T-helper 2 cell treated with Interferon-gamma antibody and Interleukin-4, amounts not matched to agents 5 μg/mL and 100 μg/mL, for 36 hours (primary cell): ENCODE measurements around the gene RMDN2.
"Not testable (repeated sequence)": the region's sequence is repeated elsewhere in the genome, so short reads cannot be mapped to it uniquely, and the experiment has no call there.

Experiments used
- DNase-seq: peaks from one replicate; pipeline ENCODE4 v3.0.0; 2021; ENCODE audit warnings: low spot score
- H3K27ac Mint-ChIP-seq: one replicate; pipeline ENCODE4 v1.8.0; 2021; ENCODE audit warnings: mild to moderate bottlenecking, mixed read lengths
- H3K27me3 Mint-ChIP-seq: one replicate; pipeline ENCODE4 v1.8.0; 2021; ENCODE audit warnings: low read depth, mixed read lengths
- H3K36me3 Mint-ChIP-seq: one replicate; pipeline ENCODE4 v1.8.0; 2021; ENCODE audit warnings: low read depth, mixed read lengths
- H3K4me1 Mint-ChIP-seq: one replicate; pipeline ENCODE4 v1.8.0; 2021; ENCODE audit warnings: low read depth, mixed read lengths
- H3K4me3 Mint-ChIP-seq: one replicate; pipeline ENCODE4 v1.8.0; 2022; ENCODE audit warnings: mild to moderate bottlenecking, moderate library complexity, mixed read lengths
- H3K9me3 Mint-ChIP-seq: one replicate; pipeline ENCODE4 v1.8.0; 2021; ENCODE audit warnings: mixed read lengths

Gene RMDN2

DNA sequence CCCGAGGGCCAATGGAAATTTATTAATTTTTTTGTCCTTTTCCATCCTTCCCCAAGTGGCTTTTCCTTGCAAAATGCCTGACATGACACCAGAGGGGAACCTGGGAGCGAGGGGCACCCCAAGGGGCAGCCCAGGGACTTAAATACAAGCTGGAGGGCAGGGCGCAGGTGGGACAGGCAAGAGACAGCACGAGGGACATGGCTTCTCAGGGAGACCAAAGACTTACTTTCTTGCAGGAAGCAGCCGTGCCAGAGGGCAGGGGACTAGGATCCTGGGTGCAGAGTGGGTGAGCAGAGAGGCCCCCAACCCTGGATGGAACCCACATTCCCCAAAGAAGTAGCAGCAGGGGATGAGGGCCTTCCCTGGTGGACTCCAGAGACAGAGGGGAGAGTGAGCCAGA is 5.3 kb downstream of the RMDN2 start:
- DNase-seq, H3K4me3 Mint-ChIP-seq, H3K9me3 Mint-ChIP-seq, H3K27ac Mint-ChIP-seq, H3K4me1 Mint-ChIP-seq, H3K36me3 Mint-ChIP-seq: not testable (repeated sequence)
- H3K27me3 Mint-ChIP-seq = peaks cover 25% of the 10 kb centered on the region

DNA sequence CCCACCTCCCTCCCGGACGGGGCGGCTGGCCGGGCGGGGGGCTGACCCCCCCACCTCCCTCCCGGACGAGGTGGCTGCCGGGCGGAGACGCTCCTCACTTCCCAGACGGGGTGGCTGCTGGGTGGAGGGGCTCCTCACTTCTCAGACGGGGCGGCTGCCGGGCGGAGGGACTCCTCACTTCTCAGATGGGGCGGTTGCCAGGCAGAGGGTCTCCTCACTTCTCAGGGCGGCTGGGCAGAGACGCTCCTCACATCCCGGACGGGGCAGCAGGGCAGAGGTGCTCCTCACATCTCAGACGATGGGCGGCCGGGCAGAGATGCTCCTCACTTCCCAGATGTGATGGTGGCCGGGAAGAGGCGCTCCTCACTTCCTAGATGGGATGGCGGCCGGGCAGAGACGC is 7.8 kb downstream of the RMDN2 start:
- H3K36me3 Mint-ChIP-seq, H3K4me1 Mint-ChIP-seq, DNase-seq, H3K9me3 Mint-ChIP-seq, H3K27ac Mint-ChIP-seq, H3K4me3 Mint-ChIP-seq: not testable (repeated sequence)
- peaks cover 37% of the 10 kb centered on the region for H3K27me3 Mint-ChIP-seq

DNA sequence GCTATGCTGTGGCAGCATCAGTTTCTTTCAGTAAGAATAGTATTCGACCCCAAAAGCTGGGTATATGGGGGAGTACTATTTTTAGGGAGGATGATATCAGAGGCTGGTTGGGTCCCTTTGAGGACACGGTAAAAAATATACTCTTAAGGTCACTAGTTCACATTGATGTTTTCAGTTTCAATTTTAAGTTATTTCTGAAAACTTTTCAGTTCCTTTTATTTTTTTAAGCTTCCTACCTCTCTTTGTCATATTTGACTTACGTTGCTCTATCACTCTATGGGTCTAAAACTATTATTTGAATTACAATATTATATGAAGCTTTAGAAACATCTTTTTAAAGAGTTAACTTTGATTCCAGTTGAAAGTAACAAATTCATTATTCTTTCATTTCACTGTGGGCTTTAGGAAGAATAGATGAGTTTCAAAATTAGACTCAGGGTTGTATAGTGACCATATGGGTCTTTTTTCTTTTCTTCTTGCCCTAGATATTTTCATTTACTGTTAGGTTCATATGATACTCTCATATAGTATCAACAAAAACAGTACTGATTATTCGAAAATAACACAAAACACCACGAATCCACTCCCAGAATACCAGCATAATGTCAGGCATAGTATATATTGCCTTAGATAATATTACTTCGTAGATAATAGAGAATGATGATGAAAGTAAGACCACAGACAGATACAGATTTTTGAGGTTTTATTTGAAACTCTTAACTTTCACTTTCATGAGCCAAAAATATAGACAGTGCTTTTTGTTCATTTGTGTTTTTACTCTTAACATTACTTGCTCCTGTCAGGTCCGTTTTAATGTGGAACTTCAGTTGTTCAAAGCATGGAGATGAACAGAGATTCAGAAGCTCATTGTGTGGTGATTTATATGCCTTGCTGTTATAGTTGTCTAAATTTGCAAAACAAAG is 9.8 kb downstream of the RMDN2 start:
- no peak for DNase-seq
- Mint-ChIP-seq H3K4me1 (peaks cover 9% of the 10 kb centered on the region), H3K36me3 (peaks cover 2% of the 10 kb centered on the region), H3K27me3 (peaks cover 43% of the 10 kb centered on the region), H3K4me3 (peak overlapping the region; percentile 53), H3K27ac (no peak overlapping the region), H3K9me3 (peaks cover 13% of the 10 kb centered on the region)

DNA sequence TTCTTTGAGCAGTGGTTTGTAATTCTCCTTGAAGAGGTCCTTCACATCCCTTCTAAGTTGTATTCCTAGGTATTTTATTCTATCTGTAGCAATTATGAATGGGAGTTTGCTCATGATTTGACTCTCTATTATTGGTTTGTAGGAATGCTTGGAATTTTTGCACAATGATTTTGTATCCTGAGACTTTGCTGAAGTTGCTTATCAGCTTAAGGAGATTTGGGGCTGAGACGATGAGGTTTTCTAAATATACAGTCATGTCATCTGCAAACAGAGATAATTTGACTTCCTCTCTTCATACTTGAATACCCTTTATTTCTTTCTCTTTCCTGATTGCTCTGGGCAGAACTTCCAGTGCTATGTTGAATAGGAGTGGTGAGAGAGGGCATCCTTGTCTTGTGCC is 12.5 kb downstream of the RMDN2 start:
- DNase-seq, H3K36me3 Mint-ChIP-seq, H3K27ac Mint-ChIP-seq, H3K4me1 Mint-ChIP-seq, H3K4me3 Mint-ChIP-seq: not testable (repeated sequence)
- H3K27me3 Mint-ChIP-seq = peaks cover 49% of the 10 kb centered on the region
- H3K9me3 Mint-ChIP-seq = peaks cover 19% of the 10 kb centered on the region

DNA sequence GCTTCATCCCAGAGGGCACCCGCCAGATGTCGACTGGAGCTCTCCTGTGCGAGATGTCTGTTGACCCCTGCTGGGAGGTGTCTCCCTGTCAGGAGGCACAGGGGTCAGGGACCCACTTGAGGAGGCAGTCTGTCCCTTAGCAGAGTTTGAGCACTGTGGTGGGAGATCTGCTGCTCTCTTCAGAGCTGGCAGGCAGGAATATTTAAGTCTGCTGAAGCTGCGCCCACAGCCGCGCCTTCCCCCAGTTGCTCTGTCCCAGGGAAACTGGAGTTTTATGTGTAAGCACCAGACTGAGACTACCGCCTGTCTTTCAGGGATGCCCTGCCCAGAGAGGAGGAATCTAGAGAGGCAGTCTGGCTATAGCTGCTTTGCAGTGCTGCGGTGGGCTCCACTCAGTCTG is 16.2 kb downstream of the RMDN2 start:
- not testable (repeated sequence) for DNase-seq, H3K36me3 Mint-ChIP-seq, H3K27ac Mint-ChIP-seq, H3K4me3 Mint-ChIP-seq, H3K4me1 Mint-ChIP-seq
- peaks cover 19% of the 10 kb centered on the region for H3K9me3 Mint-ChIP-seq
- H3K27me3 Mint-ChIP-seq = peaks cover 40% of the 10 kb centered on the region

DNA sequence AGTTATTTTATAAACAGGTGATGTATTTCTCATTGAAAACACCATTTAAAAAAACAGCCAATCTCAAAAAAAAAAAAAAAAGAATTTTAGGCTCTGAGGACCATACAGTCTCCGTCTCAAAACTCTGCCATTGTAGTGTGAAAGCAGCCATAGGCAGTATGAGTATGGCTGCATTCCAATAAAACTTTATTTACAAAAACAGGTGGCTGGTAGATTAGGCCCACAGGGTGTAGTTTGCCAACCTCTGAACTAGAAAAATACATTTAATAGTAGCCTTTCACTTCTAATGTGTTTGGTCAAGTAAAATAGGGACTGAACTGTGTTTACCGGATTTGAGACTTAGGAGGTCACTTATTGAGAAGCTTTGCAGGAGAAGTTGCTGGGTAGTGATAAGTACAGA is 19.2 kb downstream of the RMDN2 start:
- DNase-seq = no peak
- Mint-ChIP-seq H3K36me3 (peaks cover 2% of the 10 kb centered on the region), H3K27me3 (peaks cover 12% of the 10 kb centered on the region), H3K4me1 (no peaks in the 10 kb centered on the region), H3K9me3 (peaks cover 11% of the 10 kb centered on the region), H3K27ac (no peak overlapping the region), H3K4me3 (no peak overlapping the region)

DNA sequence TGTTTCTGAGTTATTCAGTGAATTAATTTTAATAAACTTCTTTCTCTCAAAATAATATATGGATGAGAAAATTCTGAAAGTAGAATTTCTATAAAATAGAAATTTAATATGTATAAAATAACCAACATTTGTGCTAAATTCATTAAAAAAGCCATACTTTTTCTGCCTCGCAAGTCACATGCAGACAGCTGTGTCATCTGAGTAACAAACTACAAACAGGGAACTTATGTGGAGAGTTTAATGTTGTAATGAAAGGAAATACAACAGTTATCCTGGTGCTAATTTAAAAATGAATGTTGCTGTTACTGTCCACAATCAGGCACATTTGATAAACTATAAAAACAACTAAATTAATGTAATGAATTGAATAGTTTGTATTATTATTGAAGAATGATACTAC is 22.2 kb downstream of the RMDN2 start:
- Mint-ChIP-seq H3K36me3 (no peaks in the 10 kb centered on the region), H3K4me1 (no peaks in the 10 kb centered on the region), H3K27ac (no peak overlapping the region), H3K27me3 (peaks cover 2% of the 10 kb centered on the region), H3K9me3 (no peaks in the 10 kb centered on the region), H3K4me3 (no peak overlapping the region)
- DNase-seq = no peak

DNA sequence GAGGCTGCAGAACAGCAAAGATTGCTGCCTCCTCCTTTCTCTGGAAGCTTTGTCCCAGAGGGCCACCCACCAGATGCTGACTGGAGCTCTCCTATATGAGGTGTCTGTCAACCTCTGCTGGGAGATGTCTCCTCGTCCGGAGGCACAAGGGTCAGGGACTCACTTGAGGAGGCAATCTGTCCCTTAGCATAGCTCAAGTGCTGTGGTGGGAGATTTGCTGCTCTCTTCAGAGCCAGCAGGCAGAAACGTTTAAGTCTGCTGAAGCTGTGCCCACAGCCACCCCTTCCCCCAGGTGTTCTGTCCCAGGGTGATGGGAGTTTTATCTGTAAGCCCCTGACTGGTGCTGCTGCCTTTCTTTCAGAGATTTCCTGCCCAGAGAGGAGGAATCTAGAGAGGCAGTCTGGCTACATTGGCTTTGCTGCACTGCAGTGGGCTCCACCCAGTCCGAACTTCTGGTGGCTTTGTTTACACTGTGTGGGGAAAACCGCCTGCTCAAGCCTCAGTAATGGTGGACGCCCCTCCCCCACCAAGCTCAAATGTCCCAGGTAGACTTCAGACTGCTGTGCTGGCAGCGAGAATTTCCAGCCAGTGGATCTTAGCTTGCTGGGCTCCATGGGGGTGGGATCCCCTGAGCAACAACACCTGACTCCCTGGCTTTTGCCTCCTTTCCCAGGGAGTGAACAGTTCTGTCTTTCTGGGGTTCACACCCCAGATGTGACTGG is 37.1 kb downstream of the RMDN2 start:
- not testable (repeated sequence) for H3K4me1 Mint-ChIP-seq, H3K4me3 Mint-ChIP-seq, H3K27ac Mint-ChIP-seq, DNase-seq, H3K36me3 Mint-ChIP-seq
- Mint-ChIP-seq H3K9me3 (peaks cover 18% of the 10 kb centered on the region), H3K27me3 (peaks cover 21% of the 10 kb centered on the region)

DNA sequence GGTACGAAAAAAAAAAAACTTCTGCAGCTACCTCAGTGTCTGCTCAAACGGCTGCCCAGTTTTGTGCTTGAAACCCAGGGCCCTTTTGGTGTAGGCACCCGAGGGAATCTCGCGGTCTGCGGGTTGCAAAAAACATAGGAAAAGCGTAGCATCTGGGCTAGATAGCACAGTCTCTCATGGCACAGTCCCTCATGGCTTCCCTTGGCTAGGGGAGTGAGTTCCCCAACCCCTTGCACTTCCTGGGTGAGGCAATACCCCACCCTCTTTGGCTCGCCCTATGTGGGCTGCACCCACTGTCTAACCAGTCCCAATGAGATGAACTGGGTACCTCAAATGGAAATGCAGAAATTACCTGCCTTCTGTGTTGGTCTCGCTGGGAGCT is 37.6 kb downstream of the RMDN2 start:
- H3K36me3 Mint-ChIP-seq, DNase-seq, H3K27ac Mint-ChIP-seq, H3K4me1 Mint-ChIP-seq, H3K4me3 Mint-ChIP-seq: not testable (repeated sequence)
- Mint-ChIP-seq H3K9me3 (peaks cover 19% of the 10 kb centered on the region), H3K27me3 (peaks cover 21% of the 10 kb centered on the region)

DNA sequence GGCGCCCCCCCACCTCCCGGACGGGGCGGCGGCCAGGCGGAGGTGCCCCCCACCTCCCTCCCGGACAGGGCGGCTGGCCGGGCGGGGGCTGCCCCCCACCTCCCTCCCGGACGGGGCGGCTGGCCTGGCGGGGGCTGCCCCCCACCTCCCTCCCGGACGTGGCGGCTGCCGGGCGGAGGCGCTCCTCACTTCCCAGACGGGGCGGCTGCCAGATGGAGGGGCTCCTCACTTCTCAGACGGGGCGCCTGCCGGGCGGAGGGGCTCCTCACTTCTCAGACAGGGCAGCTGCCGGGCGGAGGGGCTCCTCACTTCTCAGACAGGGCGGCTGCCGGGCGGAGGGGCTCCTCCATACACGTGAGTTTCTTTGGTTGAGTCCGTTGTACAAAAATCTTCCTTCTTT is 38.8 kb downstream of the RMDN2 start:
- H3K4me1 Mint-ChIP-seq, H3K4me3 Mint-ChIP-seq, DNase-seq, H3K27ac Mint-ChIP-seq, H3K36me3 Mint-ChIP-seq: not testable (repeated sequence)
- Mint-ChIP-seq H3K27me3 (peaks cover 19% of the 10 kb centered on the region), H3K9me3 (peaks cover 15% of the 10 kb centered on the region)

DNA sequence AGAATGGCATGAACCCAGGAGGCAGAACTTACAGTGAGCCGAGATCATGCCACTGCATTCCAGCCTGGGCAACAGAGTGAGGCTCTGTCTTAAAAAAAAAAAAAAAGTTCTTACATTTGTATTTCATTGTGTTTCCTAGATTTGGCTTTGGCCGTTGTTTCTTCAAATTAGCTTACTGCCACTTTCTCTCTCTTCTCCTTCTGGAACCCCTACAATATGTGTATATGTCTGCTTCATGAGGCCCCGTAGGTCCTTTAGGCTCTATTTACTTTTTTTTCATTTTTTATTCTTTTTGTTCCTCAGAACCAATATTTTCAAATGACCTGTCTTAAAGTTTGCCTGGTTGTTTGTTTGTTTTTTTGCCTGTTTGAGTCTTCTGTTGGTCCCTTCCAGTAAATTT is 41.2 kb downstream of the RMDN2 start:
- Mint-ChIP-seq H3K27me3 (peaks cover 18% of the 10 kb centered on the region), H3K9me3 (peaks cover 15% of the 10 kb centered on the region), H3K4me3 (no peak overlapping the region), H3K4me1 (no peaks in the 10 kb centered on the region), H3K36me3 (peaks cover 1% of the 10 kb centered on the region), H3K27ac (no peak overlapping the region)
- no peak for DNase-seq

DNA sequence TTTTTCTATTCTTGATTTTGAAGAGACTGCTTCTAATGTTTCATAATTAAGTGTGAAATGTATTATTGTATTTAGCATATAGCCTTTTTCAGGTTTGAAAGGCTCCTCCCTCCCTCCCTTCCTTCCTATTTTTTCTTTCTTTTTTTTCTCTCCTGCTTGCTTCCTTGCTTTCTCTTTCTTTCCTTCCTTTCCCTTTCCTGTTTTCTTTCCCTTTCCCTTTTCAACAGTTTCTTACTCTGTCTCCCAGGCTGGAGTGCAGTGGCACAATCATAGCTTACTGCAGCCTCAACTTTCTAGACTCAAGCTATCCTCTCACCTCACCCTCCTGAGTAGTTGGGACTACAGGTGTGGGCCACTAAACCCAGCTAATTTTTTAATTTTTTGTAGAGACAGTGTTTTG is 44.6 kb downstream of the RMDN2 start:
- Mint-ChIP-seq H3K36me3 (no peaks in the 10 kb centered on the region), H3K4me3 (no peak overlapping the region), H3K27ac (no peak overlapping the region), H3K27me3 (peaks cover 35% of the 10 kb centered on the region), H3K9me3 (peaks cover 12% of the 10 kb centered on the region), H3K4me1 (no peaks in the 10 kb centered on the region)
- DNase-seq = no peak

DNA sequence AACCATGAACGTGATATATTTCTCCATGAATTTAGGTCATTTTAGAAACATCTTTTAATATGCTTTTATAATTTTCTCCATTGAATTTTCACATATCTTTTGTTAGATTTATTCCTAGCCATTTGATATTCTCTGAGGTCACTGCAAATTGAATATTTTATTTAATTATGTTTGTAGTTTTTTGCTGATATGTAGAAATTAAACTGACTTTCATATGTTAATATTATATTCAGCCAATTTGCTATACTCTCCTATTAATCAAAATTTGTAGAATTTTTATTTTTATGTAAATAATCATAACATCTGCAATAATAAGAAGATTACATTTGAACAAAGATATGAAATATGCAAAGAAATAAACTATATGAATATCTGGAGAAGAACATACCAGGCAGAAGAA is 46.9 kb downstream of the RMDN2 start:
- Mint-ChIP-seq H3K27me3 (peaks cover 28% of the 10 kb centered on the region), H3K36me3 (no peaks in the 10 kb centered on the region), H3K9me3 (peaks cover 3% of the 10 kb centered on the region), H3K4me3 (no peak overlapping the region), H3K4me1 (no peaks in the 10 kb centered on the region), H3K27ac (no peak overlapping the region)
- DNase-seq = no peak

DNA sequence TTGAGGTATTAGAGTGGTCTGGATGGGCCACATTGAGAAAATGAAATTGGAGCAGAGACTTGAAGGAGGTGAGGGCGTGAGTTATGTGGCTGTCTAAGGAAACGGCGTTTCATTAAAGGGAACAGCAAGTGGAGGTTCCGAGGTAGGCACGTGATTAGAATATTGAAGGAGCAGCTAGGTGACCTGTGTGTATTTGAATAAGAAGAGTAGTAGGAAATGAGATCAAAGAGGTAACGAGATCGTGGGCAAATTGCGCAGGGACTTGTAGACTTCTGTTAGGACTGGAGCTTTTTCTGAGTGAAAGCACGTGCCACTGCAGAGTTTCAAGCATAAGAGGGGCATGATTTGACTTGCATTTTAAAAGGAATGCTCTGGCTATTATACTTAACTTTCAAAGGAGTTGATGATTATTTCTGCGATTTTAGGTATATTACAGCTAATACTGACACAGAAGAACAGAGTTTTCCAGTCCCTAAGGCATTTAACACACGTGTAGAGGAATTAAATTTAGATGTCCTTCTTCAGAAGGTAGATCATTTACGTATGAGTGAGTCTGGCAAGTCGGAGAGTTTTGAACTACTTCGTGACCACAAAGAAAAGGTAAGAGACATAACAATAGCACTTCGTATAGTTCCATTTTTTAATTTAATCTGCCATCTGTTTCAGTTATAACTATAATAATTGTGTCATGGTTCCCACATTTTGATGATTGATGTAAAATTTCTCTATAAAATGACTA is 48.7 kb downstream of the RMDN2 start:
- Mint-ChIP-seq H3K4me3 (no peak overlapping the region), H3K27ac (no peak overlapping the region), H3K9me3 (no peaks in the 10 kb centered on the region), H3K36me3 (no peaks in the 10 kb centered on the region), H3K4me1 (no peaks in the 10 kb centered on the region), H3K27me3 (peaks cover 26% of the 10 kb centered on the region)
- DNase-seq = no peak
